ENCODE data around the gene KLHDC1.

DNA sequence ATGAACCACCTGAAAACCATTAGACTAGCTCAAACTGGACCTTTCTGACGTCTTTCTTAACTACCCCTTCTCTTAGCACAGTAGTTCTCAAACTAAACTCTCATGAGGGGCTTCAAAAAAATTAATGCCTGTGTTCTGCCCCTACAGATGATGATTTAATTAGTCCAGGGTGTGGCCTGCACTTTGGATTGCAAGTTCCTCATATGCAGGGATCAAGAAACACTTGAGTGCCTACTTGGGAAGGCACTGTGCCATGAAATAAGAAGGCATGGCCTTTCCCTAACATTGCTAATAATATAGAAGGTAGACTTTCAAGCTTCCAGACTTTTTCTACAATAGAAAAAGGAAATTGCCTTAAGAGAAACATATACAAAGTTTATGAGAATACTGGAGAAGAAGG, 52.3 kb downstream of the KLHDC1 start:
- TF ChIP-seq EZH2 (IDR thresholded peaks at IDR 0.05; ENCODE audit: insufficient read depth, poor library complexity, severe bottlenecking): no peak
- TF ChIP-seq EZH2phosphoT487 (IDR thresholded peaks at IDR 0.05; ENCODE audit: insufficient read depth, low read depth): no peak

Data from GM23248 (cell line).